CD4-positive, alpha-beta T cell (primary cell): ENCODE measurements around the gene DLG1. TPM values are rescaled to one million over a fixed set of nuclear protein-coding genes. Genes with fewer than 3 reads are reported as not detected.

Experiments
- ATAC-seq: fragments of 200-7000 bp; cut with Tn5 transposase; one replicate; pipeline ENCODE4 v1.10.0; 2022; ENCODE audit warnings: mild to moderate bottlenecking; ENCODE audit not compliant: poor library complexity
- CTCF ChIA-PET: fragments of 350-600 bp; sonication (Branson Sonifier 250); formaldehyde crosslinking; loops from one replicate; lab custom pipeline; 2021; ENCODE audit warnings: antibody characterized with exemption, inconsistent platforms; lab: Charles Lee
- POLR2A ChIA-PET: fragments of 350-600 bp; sonication (Branson Sonifier 250); formaldehyde crosslinking; loops from one replicate; lab custom pipeline; 2021; ENCODE audit warnings: antibody characterized with exemption, inconsistent platforms; lab: Charles Lee
- DNase-seq, 14 experiments: peaks; one replicate each; pipeline ENCODE4 v3.0.0-alpha.2; 2013 to 2020; ENCODE audit warnings: mixed read lengths in 2 of 14
- H3K27ac ChIP-seq, 2 donors: one replicate each; pipeline versions ENCODE4 v1.5.1 to v1.7.0; 2013; ENCODE audit warnings: low read length in 2 of 2, low read depth in 1 of 2, mild to moderate bottlenecking in 1 of 2
- H3K27me3 ChIP-seq, 2 experiments: 1 replicate in 1 of 2; 2 replicates in 1 of 2; pipeline versions ENCODE4 v1.6.1 to v1.7.0; 2013; ENCODE audit warnings: low read length in 2 of 2, control low read depth in 1 of 2, mild to moderate bottlenecking in 1 of 2, moderate library complexity in 1 of 2; ENCODE audit not compliant: insufficient read depth in 2 of 2, control insufficient read depth in 1 of 2
- H3K36me3 ChIP-seq: one replicate; pipeline ENCODE4 v1.6.1; 2013; ENCODE audit warnings: low read length, control low read depth; ENCODE audit not compliant: insufficient read depth
- H3K4me1 ChIP-seq: one replicate; pipeline ENCODE4 v1.6.1; 2013; ENCODE audit warnings: low read length, control low read depth; ENCODE audit not compliant: insufficient read depth
- H3K4me3 ChIP-seq: one replicate; pipeline ENCODE4 v1.5.1; 2013; ENCODE audit warnings: mild to moderate bottlenecking, low read length, moderate library complexity
- H3K9me3 ChIP-seq, 2 experiments: 1 replicate in 1 of 2; 2 replicates in 1 of 2; pipeline versions ENCODE4 v1.6.1 to v1.7.0; 2013; ENCODE audit warnings: low read length in 2 of 2, mild to moderate bottlenecking in 2 of 2, control low read depth in 1 of 2, moderate library complexity in 1 of 2; ENCODE audit not compliant: control insufficient read depth in 1 of 2, insufficient read depth in 1 of 2
- H3K27ac Mint-ChIP-seq: one replicate; pipeline ENCODE4 v1.8.0; 2020; ENCODE audit warnings: mixed read lengths
- H3K27me3 Mint-ChIP-seq: one replicate; pipeline ENCODE4 v1.8.0; 2021; ENCODE audit warnings: mixed read lengths
- H3K36me3 Mint-ChIP-seq: one replicate; pipeline ENCODE4 v1.8.0; 2021; ENCODE audit warnings: low read depth, mixed read lengths
- H3K4me1 Mint-ChIP-seq: one replicate; pipeline ENCODE4 v1.8.0; 2021; ENCODE audit warnings: low read depth, mixed read lengths
- H3K4me3 Mint-ChIP-seq: one replicate; pipeline ENCODE4 v1.8.0; 2020; ENCODE audit warnings: mild to moderate bottlenecking, mixed read lengths
- H3K9me3 Mint-ChIP-seq: one replicate; pipeline ENCODE4 v1.8.0; 2020; ENCODE audit warnings: mixed read lengths
- CTCF ChIP-seq: fragments of 200-600 bp; IDR thresholded peaks from one replicate; pipeline ENCODE4 v1.8.0; 2022; ENCODE audit warnings: antibody characterized with exemption, mild to moderate bottlenecking
- intact Hi-C, 2 experiments: fragments of 100-400 bp; cut with DNase I in 1 of 2; cut with micrococcal nuclease in 1 of 2; formaldehyde crosslinking; loops; one replicate each; pipeline versions ENCODE4 v1.15.1 to v1.9.0; 2023 to 2025; cut with DNase I, micrococcal nuclease
- total RNA-seq, 174 experiments: library from RNA in 2 of 174; stranded (reverse) in 2 of 174; gene quantifications; one replicate each; pipeline ENCODE4 v1.2.3 and lab custom pipeline; 2021 to 2026

DLG1 gene
- total RNA-seq, 2 experiments from 2014 or later = 86.8 to 91.8 TPM

DNA sequence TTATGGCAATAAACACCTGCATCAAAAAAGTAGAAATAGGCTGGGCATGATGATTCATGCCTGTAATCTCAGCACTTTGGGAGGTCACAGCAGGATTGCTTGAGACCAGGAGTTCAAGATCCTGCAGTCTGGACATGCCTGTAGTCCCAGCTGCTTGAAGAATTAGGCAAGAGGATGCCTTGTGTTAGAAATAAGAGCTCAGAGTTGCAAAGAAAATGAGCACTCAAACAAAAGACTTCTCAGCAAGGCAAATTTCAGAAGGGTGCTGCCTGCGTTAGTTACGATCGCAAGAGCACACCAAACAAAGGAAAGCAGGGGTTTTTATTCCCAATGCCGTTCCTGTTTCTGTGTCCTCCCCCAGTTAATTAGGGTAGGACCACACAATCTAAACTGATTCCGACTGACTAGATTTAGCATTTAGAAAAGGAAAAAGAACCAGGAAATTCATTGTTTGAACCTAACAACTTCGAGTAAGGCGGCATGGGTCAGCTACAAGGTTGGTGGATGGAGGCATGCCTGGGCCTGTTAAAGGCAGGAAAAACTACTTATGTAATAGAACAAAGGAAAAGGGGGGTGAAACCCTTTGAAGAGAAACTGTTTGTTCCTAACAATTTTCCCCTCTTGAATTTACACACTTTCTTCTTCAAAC is 55.5 kb downstream of the DLG1 start:
- no peak overlapping the region for H3K4me3 Mint-ChIP-seq
- intact Hi-C loops = no loop called here
- H3K27ac Mint-ChIP-seq = no peak overlapping the region
- H3K4me1 ChIP-seq = no peaks in the 10 kb centered on the region
- ATAC-seq (no peak), DNase-seq (no peak)
- H3K27me3 Mint-ChIP-seq = no peaks in the 10 kb centered on the region
- H3K4me1 Mint-ChIP-seq = peaks cover 50% of the 10 kb centered on the region
- ChIA-PET CTCF (interaction anchor here (1.5 kb wide), 1 partner anchor 14 kb away, joined by 4 read pairs; no protein-coding TSS in a partner anchor), POLR2A (interaction anchor here (0.7 to 1.1 kb wide), 2 partner anchors 13 to 75 kb away, joined by 3 read pairs; no protein-coding TSS in a partner anchor)
- no peak overlapping the region for H3K27ac ChIP-seq
- H3K4me3 ChIP-seq = no peak overlapping the region
- peaks cover 11% of the 10 kb centered on the region for H3K9me3 Mint-ChIP-seq
- peaks cover 14% of the 10 kb centered on the region for H3K36me3 ChIP-seq
- peaks cover 85% of the 10 kb centered on the region for H3K36me3 Mint-ChIP-seq
- no peaks in the 10 kb centered on the region for H3K27me3 ChIP-seq
- no peak for TF ChIP-seq CTCF
- H3K9me3 ChIP-seq = peaks cover 5 to 31% of the 10 kb centered on the region in 2 experiments

- Mint-ChIP-seq H3K4me3 (no peak overlapping the region), H3K4me1 (peaks cover 46% of the 10 kb centered on the region), H3K9me3 (peaks cover 5% of the 10 kb centered on the region), H3K27ac (no peak overlapping the region), H3K36me3 (peaks cover 75% of the 10 kb centered on the region), H3K27me3 (no peaks in the 10 kb centered on the region)
- Histone ChIP-seq H3K27me3 (no peaks in the 10 kb centered on the region), H3K4me1 (no peaks in the 10 kb centered on the region), H3K9me3 (peaks cover 5 to 29% of the 10 kb centered on the region in 2 experiments), H3K27ac (no peak overlapping the region), H3K36me3 (peaks cover 9% of the 10 kb centered on the region), H3K4me3 (no peak overlapping the region)
- CTCF ChIA-PET = no interaction called here
- DNase-seq (no peak), ATAC-seq (no peak)
- POLR2A ChIA-PET = no interaction called here
- intact Hi-C loops = no loop called here
- TF ChIP-seq CTCF = no peak
Observed at GRCh38 chr3:197241173-197241572, 57.2 kb downstream of the DLG1 start.

GRCh38 chr3:197239857-197240256 is 58.6 kb downstream of the DLG1 start:
- CTCF ChIA-PET = no interaction called here
- no peak for DNase-seq
- Mint-ChIP-seq H3K9me3 (peaks cover 5% of the 10 kb centered on the region), H3K36me3 (peaks cover 75% of the 10 kb centered on the region), H3K4me3 (no peak overlapping the region), H3K27ac (no peak overlapping the region), H3K27me3 (no peaks in the 10 kb centered on the region), H3K4me1 (peaks cover 55% of the 10 kb centered on the region)
- H3K27ac ChIP-seq = no peak overlapping the region
- no peaks in the 10 kb centered on the region for H3K4me1 ChIP-seq
- H3K9me3 ChIP-seq = peaks cover 5 to 29% of the 10 kb centered on the region in 2 experiments
- H3K4me3 ChIP-seq = no peak overlapping the region
- H3K27me3 ChIP-seq = no peaks in the 10 kb centered on the region
- no peak for ATAC-seq
- intact Hi-C loops = no loop called here
- H3K36me3 ChIP-seq = peaks cover 9% of the 10 kb centered on the region
- TF ChIP-seq CTCF = no peak
- POLR2A ChIA-PET = interaction anchor here (0.6 kb wide), 1 partner anchor 601 kb away, joined by 5 read pairs; no protein-coding TSS in a partner anchor
